22Rv1 (cell line): ENCODE data around the gene CDK13.

Experiments used
- ZFX ChIP-seq: fragments of 450-650 bp; IDR thresholded peaks from 2 replicates; pipeline ENCODE4 v1.6.1; 2017; ENCODE audit warnings: antibody characterized with exemption, borderline replicate concordance
- TF ChIP-seq, protein P1 (sequence below): fragments of 450-650 bp; IDR thresholded peaks from 2 replicates; pipeline ENCODE4 v1.5.1; 2017; ENCODE audit warnings: mild to moderate bottlenecking

DNA sequence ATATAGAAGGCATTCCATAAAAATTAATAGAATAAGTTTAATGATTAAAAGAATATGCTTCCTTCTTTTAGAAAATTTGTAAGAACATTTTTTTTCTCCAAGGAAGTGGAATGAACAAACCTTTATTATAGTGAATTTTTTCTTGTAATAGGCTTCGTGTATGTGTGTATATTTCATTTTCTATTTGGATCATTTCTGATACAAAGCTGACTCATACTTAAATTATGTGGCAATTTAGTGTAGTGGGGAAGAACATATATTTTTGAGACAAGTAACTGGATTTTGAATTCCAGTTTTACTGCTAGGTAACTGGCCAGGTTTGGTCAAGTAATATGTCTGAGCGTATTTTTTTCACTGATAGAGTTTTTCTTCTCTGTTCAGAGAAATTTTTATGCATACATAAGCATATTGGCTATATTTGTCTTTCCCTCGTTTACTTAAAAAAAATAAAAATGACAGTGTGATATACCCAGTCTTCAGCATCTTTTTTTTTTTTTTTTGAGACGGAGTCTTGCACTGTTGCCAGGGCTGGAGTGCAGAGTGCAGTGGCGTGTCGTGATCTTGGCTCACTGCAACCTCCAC lies 50.8 kb downstream of the CDK13 start:
- TF ChIP-seq, protein P1, sequence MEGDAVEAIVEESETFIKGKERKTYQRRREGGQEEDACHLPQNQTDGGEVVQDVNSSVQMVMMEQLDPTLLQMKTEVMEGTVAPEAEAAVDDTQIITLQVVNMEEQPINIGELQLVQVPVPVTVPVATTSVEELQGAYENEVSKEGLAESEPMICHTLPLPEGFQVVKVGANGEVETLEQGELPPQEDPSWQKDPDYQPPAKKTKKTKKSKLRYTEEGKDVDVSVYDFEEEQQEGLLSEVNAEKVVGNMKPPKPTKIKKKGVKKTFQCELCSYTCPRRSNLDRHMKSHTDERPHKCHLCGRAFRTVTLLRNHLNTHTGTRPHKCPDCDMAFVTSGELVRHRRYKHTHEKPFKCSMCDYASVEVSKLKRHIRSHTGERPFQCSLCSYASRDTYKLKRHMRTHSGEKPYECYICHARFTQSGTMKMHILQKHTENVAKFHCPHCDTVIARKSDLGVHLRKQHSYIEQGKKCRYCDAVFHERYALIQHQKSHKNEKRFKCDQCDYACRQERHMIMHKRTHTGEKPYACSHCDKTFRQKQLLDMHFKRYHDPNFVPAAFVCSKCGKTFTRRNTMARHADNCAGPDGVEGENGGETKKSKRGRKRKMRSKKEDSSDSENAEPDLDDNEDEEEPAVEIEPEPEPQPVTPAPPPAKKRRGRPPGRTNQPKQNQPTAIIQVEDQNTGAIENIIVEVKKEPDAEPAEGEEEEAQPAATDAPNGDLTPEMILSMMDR = no peak
- TF ChIP-seq ZFX = no peak
